ENCODE measurements around the gene ZMIZ1. TPM values are rescaled to one million over a fixed set of nuclear protein-coding genes. Genes with fewer than 3 reads are reported as not detected.

Gene ZMIZ1
- total RNA-seq, 1 donor from 2014 or later = 67.6 TPM

DNA sequence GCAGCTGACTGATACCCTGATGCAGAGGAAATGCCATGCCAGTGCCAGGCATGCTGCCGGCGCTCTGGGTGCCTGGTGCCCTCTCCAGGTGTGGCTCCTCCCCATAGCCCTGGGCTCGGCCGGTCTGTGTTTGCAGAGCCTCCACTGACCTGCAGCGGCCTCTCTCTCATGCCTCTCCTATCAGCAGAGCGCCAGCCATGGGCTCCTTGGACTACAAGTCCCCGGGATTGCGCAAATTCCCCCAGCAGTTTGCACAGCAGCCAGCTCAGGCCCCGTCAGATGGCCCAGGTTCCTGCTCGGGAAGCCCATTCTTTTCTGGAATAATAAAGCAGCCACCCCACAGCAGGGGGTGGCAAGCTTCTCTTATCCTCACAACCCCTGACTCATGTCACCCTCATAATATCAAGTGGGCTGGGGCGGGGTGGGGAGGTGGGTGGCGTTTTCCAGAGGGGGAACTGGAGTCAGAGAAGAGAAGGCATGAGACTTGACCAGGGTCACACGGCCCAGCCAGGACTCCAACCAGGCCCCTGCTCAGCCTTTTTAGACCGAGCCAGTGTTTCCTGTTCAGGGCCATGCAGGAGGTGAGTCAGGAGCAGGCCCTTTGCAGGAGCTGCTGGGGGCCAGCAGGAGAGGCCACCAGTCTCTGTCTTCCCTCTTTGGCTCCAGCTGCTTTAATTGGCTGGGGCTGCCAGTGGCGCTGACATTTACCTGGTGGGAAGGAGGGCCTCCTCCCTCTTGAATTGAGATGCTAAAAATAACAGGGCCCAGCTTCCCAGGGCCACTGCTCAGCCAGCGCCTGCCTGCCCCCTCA, 58.6 kb downstream of the ZMIZ1 start:
- no peaks in the 10 kb centered on the region for H3K9me3 Mint-ChIP-seq
- H3K27me3 Mint-ChIP-seq (ENCODE audit: insufficient read depth) = no peaks in the 10 kb centered on the region
- no peaks in the 10 kb centered on the region for H3K4me1 Mint-ChIP-seq (ENCODE audit: low read depth)
- no peak overlapping the region for H3K27ac Mint-ChIP-seq
- intact Hi-C loops (cut with micrococcal nuclease) = no loop called here
- DNase-seq (ENCODE audit: low spot score) = no peak
- no peak overlapping the region for H3K4me3 Mint-ChIP-seq
- H3K36me3 Mint-ChIP-seq (ENCODE audit: low read depth) = no peaks in the 10 kb centered on the region

DNA sequence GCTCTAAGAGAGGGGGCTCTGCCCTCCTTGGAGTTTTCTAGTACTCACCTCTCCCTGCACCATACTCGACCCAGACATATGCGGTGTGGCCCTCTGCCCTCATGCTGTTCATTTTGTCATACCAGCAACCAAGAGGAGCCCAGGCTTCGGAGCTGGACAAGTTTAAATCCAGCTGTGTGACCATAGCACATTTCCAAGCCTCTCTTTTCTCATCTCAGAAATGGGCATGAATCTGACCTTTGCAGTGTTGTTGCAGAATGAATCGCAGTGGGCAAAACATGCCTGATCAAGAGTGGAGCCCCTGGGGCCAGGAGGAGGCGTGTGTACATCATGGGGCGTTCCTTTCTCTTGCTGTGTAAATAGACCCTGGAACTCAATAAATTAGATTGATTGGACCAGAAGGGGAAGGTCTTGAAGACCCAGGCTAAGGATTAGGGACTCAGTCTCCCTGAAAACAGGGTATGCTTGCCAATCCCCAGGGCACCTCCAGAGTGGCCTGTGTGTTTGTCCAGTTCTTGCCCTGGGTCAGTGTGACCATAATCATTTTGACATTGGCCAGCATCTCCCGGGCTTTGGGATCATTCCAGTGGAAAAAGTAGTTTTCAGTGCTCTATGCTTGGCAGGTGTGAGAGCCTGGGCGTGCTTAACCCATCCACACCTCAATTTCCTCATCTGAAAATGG, 59.6 kb downstream of the ZMIZ1 start:
- no peak overlapping the region for H3K4me3 Mint-ChIP-seq
- no peaks in the 10 kb centered on the region for H3K4me1 Mint-ChIP-seq (ENCODE audit: low read depth)
- DNase-seq (ENCODE audit: low spot score) = no peak

DNA sequence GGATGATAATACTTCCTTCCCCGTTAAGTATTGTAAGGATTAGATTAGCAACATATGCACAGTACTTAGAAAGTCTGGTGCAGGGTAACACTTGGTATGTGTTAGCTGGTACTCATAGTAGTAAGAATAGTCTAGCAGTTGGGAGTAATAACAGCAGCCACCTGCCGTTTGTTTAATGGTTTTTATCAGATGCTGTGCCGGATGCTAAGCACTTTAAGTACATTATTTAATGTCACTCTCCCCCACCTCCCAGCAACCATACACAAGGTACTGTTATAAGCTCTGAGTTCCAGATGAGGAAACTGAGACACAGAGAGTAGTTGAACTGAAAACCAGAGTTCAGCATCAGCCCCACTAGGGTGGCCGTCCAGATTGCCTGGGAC, 60.1 kb downstream of the ZMIZ1 start:
- no peaks in the 10 kb centered on the region for H3K27me3 Mint-ChIP-seq (ENCODE audit: insufficient read depth)
- H3K4me1 Mint-ChIP-seq (ENCODE audit: low read depth) = no peaks in the 10 kb centered on the region
- H3K4me3 Mint-ChIP-seq = no peak overlapping the region
- no peak for DNase-seq (ENCODE audit: low spot score)
- intact Hi-C loops (cut with micrococcal nuclease) = no loop called here
- no peaks in the 10 kb centered on the region for H3K36me3 Mint-ChIP-seq (ENCODE audit: low read depth)
- H3K27ac Mint-ChIP-seq = no peak overlapping the region
- no peaks in the 10 kb centered on the region for H3K9me3 Mint-ChIP-seq

More for the DNA sequence above, 59.6 kb downstream of the ZMIZ1 start:
- intact Hi-C loops (cut with micrococcal nuclease) = no loop called here
- Mint-ChIP-seq H3K27ac (no peak overlapping the region), H3K36me3 (ENCODE audit: low read depth) (no peaks in the 10 kb centered on the region), H3K9me3 (no peaks in the 10 kb centered on the region), H3K27me3 (ENCODE audit: insufficient read depth) (no peaks in the 10 kb centered on the region)

DNA sequence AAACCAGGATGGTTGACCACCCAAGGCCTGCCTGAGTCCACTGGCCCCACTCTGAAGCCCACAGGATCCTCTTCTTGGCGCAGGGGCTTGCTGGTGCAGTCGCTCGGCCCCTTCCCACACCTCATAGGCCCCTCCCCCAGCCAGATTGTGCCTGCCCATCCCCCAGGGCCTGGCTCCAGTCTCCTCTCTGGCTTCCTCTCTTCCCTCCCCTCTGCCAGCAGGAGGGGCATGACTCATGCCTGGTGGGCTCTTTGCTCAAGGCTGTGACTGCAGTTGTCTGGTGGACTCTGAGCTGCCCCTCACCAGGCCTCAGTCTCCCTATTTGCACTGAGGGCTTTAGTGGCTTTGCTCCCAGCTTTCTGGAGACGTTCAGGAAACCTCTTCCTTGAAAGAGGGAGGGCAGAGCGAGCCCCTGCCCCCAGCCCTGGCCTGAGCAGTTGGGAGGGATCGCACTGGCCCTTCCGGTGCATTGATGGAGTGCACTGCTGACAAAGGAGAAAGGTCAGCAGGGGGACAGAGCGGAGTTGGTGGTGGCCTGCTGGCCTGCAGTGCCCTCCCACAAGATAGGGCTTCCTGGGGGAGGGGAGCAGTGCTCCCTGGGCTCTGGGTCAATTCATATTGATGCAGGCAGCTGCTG, 60.7 kb downstream of the ZMIZ1 start:
- no peaks in the 10 kb centered on the region for H3K9me3 Mint-ChIP-seq
- H3K27me3 Mint-ChIP-seq (ENCODE audit: insufficient read depth) = no peaks in the 10 kb centered on the region
- H3K4me1 Mint-ChIP-seq (ENCODE audit: low read depth) = no peaks in the 10 kb centered on the region
- no peaks in the 10 kb centered on the region for H3K36me3 Mint-ChIP-seq (ENCODE audit: low read depth)
- H3K27ac Mint-ChIP-seq = no peak overlapping the region
- H3K4me3 Mint-ChIP-seq = no peak overlapping the region
- DNase-seq (ENCODE audit: low spot score) = no peak
- intact Hi-C loops (cut with micrococcal nuclease) = no loop called here

DNA sequence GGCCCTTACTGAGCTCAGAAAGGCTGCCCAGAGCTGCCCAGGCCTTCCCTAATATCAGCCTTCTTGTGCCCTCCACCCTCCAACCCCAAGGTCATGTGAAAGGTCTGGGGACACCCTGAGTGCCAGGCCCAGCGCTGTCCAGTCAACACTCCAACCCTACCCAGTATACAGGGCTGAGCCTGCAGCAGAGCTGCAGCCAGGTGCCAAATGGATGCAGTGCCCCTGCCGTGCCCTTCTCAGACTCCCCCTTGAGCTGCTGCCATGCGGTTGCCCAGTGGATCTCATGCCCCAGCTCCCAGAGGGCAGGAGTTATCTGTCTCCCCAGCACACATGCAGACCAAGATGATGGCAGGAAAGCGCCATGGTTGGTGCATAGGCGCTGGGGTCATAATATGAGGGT, 61.5 kb downstream of the ZMIZ1 start:
- Mint-ChIP-seq H3K27me3 (ENCODE audit: insufficient read depth) (no peaks in the 10 kb centered on the region), H3K36me3 (ENCODE audit: low read depth) (no peaks in the 10 kb centered on the region), H3K4me3 (no peak overlapping the region), H3K4me1 (ENCODE audit: low read depth) (no peaks in the 10 kb centered on the region), H3K9me3 (no peaks in the 10 kb centered on the region), H3K27ac (no peak overlapping the region)
- intact Hi-C loops (cut with micrococcal nuclease) = no loop called here
- no peak for DNase-seq (ENCODE audit: low spot score)

DNA sequence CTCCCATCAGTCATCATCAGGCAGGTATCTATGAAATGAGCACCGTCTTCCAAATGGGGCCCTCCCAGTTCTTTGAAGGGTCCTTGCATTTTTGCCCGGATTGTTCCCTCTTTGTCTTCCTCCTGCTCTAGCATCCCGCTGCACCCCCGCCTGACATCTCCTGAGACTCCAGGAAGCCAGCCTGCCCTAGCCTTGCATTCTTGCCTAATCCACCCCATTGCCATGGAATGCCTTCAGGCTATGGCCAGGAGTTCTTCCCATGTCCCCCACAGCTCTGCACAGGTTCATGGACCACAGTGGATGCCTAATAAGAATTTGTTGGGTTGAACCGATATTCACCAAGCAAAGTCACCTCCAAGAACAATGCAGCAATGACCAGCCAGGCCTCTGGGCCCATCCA, 62.1 kb downstream of the ZMIZ1 start:
- no peaks in the 10 kb centered on the region for H3K27me3 Mint-ChIP-seq (ENCODE audit: insufficient read depth)
- H3K9me3 Mint-ChIP-seq = no peaks in the 10 kb centered on the region
- no peak for DNase-seq (ENCODE audit: low spot score)
- H3K4me1 Mint-ChIP-seq (ENCODE audit: low read depth) = peaks cover 5% of the 10 kb centered on the region
- intact Hi-C loops (cut with micrococcal nuclease) = no loop called here
- no peaks in the 10 kb centered on the region for H3K36me3 Mint-ChIP-seq (ENCODE audit: low read depth)
- H3K4me3 Mint-ChIP-seq = no peak overlapping the region
- no peak overlapping the region for H3K27ac Mint-ChIP-seq

DNA sequence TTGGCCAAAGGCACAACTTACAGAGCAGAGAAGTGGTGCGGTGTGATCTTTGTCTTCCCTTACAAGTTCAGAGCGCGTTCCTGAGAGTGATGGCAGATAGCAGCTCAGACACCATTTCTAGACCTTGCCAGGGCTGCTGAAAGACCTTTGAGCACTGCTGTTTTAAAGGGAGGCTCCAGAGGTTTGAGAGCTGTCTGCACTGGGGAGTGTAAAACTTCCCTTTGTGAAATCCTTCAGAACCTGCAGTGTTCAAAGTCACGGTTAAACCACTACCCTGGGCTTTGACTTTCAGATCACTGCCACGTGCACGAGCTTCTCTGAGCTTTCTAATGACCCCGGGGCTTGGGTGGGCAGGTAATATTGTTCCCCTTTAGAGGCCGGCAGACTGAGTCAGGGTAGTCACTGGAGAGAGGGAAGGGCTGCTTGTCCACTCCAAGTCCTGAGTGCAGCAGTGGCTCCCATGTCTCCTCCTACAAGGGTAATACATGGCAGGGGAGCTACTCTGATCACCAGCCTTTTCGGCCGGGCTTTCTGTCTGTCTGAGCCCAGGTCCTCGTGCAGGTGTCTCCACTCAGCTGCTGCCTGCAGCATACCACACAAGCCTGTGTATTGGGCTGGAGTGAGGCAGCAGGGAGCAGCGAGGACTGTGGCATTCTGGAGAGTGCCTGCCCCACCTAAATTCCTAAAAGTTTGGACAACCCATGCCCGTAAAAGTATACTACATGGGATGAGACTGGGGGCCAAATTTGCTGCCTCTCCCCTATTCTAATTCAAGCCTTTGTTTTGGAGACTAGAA, 63.3 kb downstream of the ZMIZ1 start:
- intact Hi-C loops (cut with micrococcal nuclease) = no loop called here
- Mint-ChIP-seq H3K27me3 (ENCODE audit: insufficient read depth) (no peaks in the 10 kb centered on the region), H3K4me3 (no peak overlapping the region), H3K9me3 (no peaks in the 10 kb centered on the region), H3K4me1 (ENCODE audit: low read depth) (peaks cover 17% of the 10 kb centered on the region), H3K36me3 (ENCODE audit: low read depth) (peaks cover 2% of the 10 kb centered on the region), H3K27ac (no peak overlapping the region)
- no peak for DNase-seq (ENCODE audit: low spot score)

DNA sequence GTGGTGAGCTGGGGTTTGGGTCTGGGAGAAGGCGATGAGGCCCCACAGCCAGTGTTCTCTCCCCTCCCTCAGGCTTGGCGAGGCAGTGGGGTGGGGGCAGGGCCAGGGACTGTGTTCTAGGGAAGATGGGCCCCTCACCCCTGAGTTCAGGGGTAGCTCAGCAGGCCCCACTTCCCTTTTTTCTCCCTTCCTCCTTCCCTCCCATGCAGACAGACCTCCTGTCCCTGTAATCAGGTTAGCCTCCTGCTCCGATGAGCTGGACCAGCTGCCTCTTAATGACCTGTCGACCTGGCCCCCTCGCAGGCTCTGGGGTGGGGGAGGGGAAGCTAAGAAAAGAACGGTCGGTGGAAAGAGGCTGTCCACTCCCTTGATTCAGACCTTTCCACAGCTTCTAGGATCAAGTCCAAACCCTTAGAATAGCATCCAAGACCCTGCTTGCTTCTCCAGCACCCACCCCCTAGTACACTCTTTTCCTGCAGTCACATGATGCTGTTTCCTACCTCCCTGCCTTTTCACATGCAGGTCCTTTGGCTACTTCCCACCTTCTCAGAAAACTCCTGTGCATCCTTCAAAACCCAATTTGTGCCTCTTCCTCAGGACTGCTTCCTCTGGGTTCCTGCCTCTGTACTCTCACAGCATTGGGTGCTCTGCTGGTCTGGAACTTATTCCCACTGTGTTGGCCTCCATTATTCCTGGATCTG, 64.1 kb downstream of the ZMIZ1 start:
- Mint-ChIP-seq H3K4me1 (ENCODE audit: low read depth) (peaks cover 25% of the 10 kb centered on the region), H3K4me3 (no peak overlapping the region), H3K36me3 (ENCODE audit: low read depth) (peaks cover 2% of the 10 kb centered on the region), H3K9me3 (no peaks in the 10 kb centered on the region), H3K27ac (no peak overlapping the region), H3K27me3 (ENCODE audit: insufficient read depth) (no peaks in the 10 kb centered on the region)
- intact Hi-C loops (cut with micrococcal nuclease) = no loop called here
- DNase-seq (ENCODE audit: low spot score) = no peak

DNA sequence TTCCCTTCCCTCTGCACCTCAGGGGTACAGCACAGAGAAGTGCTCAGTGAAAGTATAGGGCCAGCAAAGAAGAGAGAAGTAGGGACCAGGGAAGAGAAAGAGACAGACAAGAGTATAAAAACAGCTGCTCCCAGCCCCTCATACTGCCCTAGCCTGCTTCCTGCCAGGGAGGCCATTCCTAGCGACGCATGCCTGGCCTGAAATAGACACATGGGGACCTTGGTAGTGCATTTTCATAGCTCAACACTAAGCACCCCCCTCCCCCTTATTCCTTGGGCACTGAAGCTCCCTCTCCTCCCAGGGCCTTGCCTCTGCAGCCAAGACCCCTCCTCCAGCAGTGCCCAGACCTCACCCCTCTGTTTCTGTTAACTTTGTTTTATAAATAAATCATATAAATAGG, 64.7 kb downstream of the ZMIZ1 start:
- peaks cover 2% of the 10 kb centered on the region for H3K36me3 Mint-ChIP-seq (ENCODE audit: low read depth)
- no peaks in the 10 kb centered on the region for H3K9me3 Mint-ChIP-seq
- no peak for DNase-seq (ENCODE audit: low spot score)
- no peak overlapping the region for H3K4me3 Mint-ChIP-seq
- peaks cover 30% of the 10 kb centered on the region for H3K4me1 Mint-ChIP-seq (ENCODE audit: low read depth)
- no peak overlapping the region for H3K27ac Mint-ChIP-seq
- no peaks in the 10 kb centered on the region for H3K27me3 Mint-ChIP-seq (ENCODE audit: insufficient read depth)
- intact Hi-C loops (cut with micrococcal nuclease) = no loop called here

DNA sequence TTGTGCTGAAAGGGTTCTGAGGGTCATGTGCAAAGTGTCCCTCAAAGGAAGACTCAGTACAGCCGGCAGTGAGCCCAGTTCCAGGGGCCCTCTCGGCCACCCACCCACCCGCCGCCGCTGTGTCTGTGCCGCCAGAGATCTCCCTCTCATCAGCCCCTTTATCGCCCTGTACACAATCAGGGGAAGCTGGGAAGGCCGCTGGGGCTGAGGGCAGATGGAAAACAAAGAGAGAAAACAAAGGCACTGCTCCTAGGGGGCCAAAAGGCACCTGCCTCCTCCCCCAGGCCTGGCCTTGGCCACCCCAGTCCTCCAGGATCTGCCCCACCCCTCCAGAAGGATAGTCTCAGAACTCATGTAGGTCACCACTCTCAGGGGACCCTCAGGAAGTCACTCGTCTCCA, 67.0 kb downstream of the ZMIZ1 start:
- Mint-ChIP-seq H3K9me3 (no peaks in the 10 kb centered on the region), H3K36me3 (ENCODE audit: low read depth) (peaks cover 2% of the 10 kb centered on the region), H3K27me3 (ENCODE audit: insufficient read depth) (no peaks in the 10 kb centered on the region), H3K27ac (peak overlapping the region; percentile 87), H3K4me3 (no peak overlapping the region), H3K4me1 (ENCODE audit: low read depth) (peaks cover 37% of the 10 kb centered on the region)
- DNase-seq (ENCODE audit: low spot score) = no peak
- intact Hi-C loops (cut with micrococcal nuclease) = loop anchor here (2.0 to 5.0 kb wide), 2 partner anchors 68 to 833 kb away; partner anchors contain the start of gene ZMIZ1

DNA sequence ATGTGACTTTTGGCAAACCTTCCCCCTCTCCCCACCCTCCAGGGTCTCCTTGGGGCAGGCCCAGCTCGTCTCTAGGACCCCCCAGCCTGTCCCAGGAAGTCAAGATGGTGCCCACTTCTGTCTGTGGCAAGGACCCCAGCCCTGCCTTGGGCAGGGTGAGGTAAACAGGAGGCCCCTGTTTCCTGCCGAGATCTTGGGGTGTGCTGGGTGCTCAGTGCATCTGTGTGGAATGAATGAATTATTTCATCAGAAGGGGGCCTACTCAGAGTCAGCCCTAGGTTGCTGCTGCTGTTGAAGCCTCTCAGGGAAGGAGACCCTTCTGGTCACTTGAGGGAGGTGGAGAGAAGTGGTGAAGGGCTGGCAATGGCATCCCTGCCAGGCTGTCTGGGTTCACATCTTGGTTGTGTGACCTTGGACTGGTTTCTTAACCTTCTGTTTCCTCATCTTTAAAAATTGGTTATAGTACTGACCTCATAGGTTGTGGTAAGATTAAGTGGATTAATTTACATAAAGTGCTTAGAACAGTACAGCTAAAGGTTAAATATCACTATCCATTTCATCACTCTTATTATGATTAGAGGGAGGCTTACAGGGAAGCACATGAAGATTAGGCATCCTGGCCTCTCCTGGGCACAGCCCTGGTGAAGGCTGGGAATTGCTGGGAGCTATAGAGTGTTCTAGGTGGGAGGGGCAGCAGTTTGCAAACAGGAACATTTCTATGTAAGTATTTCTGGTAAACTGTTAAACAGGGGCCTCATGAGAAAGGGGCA, 67.7 kb downstream of the ZMIZ1 start:
- Mint-ChIP-seq H3K9me3 (no peaks in the 10 kb centered on the region), H3K4me1 (ENCODE audit: low read depth) (peaks cover 37% of the 10 kb centered on the region), H3K27me3 (ENCODE audit: insufficient read depth) (no peaks in the 10 kb centered on the region), H3K27ac (peak overlapping the region; percentile 87), H3K36me3 (ENCODE audit: low read depth) (peaks cover 2% of the 10 kb centered on the region), H3K4me3 (peak overlapping the region; percentile 59)
- no peak for DNase-seq (ENCODE audit: low spot score)
- intact Hi-C loops (cut with micrococcal nuclease) = loop anchor here (2.0 to 5.0 kb wide), 2 partner anchors 69 to 834 kb away; partner anchors contain the start of gene ZMIZ1
